Osteocyte (in vitro differentiated cells): ENCODE measurements around the gene BRD9. TPM values are rescaled to one million over a fixed set of nuclear protein-coding genes. Genes with fewer than 3 reads are reported as not detected.
A peak's percentile ranks its signal among the peaks of the same experiment; 100 is the strongest.
"Not testable (repeated sequence)": the region's sequence is repeated elsewhere in the genome, so short reads cannot be mapped to it uniquely, and the experiment has no call there.

Experiments
- DNase-seq: peaks from one replicate; pipeline ENCODE4 v3.0.0; 2021; ENCODE audit warnings: mixed read lengths; ENCODE audit not compliant: unreplicated experiment; ENCODE audit errors: extremely low spot score
- H3K27ac Mint-ChIP-seq: one replicate; pipeline ENCODE4 v1.8.0; 2021; ENCODE audit warnings: mild to moderate bottlenecking, mixed read lengths; ENCODE audit not compliant: unreplicated experiment
- H3K27me3 Mint-ChIP-seq: one replicate; pipeline ENCODE4 v1.8.0; 2021; ENCODE audit warnings: mixed read lengths; ENCODE audit not compliant: unreplicated experiment
- H3K36me3 Mint-ChIP-seq: one replicate; pipeline ENCODE4 v1.8.0; 2021; ENCODE audit warnings: mixed read lengths; ENCODE audit not compliant: unreplicated experiment
- H3K4me1 Mint-ChIP-seq: one replicate; pipeline ENCODE4 v1.8.0; 2021; ENCODE audit warnings: mixed read lengths; ENCODE audit not compliant: unreplicated experiment
- H3K4me3 Mint-ChIP-seq: one replicate; pipeline ENCODE4 v1.8.0; 2021; ENCODE audit warnings: mild to moderate bottlenecking, moderate library complexity, mixed read lengths; ENCODE audit not compliant: unreplicated experiment
- H3K9me3 Mint-ChIP-seq: one replicate; pipeline ENCODE4 v1.8.0; 2021; ENCODE audit warnings: mixed read lengths; ENCODE audit not compliant: unreplicated experiment
- total RNA-seq: library from RNA; stranded (reverse); gene quantifications from 2 replicates; pipeline ENCODE4 v1.2.1, GENCODE V29; 2021
- TF ChIP-seq, protein P1 (sequence below): fragments of 200-600 bp; sonication (generic); IDR thresholded peaks from 2 replicates; pipeline ENCODE4 v1.5.0; 2021; ENCODE audit warnings: antibody characterized with exemption, mild to moderate bottlenecking, moderate library complexity

BRD9 gene
- total RNA-seq, 1 donor from 2014 or later, result 39.4 TPM

DNA sequence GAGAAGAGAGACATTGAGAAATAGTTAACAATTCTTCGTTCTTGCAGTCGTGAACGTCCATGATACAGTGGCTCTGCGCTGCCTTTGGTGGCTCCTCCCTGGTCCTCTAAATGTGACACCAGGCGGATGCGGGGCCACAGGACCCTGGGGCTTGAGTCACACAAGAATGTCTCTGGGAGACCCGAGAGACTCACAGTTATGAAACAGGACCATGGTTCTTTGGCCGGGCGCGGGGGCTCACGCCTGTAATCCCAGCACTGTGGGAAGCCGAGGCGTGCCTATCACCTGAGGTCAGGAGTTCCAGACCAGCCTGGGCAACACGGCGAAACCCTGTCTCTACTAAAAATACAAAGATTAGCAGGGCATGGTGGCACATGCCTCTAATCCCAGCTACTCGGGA lies 41.0 kb downstream of the BRD9 start:
- peaks cover 6% of the 10 kb centered on the region for H3K27me3 Mint-ChIP-seq
- no peak overlapping the region for H3K27ac Mint-ChIP-seq
- H3K4me1 Mint-ChIP-seq, result no peaks in the 10 kb centered on the region
- no peaks in the 10 kb centered on the region for H3K9me3 Mint-ChIP-seq
- DNase-seq, result no peak
- no peak overlapping the region for H3K4me3 Mint-ChIP-seq
- TF ChIP-seq, protein P1, sequence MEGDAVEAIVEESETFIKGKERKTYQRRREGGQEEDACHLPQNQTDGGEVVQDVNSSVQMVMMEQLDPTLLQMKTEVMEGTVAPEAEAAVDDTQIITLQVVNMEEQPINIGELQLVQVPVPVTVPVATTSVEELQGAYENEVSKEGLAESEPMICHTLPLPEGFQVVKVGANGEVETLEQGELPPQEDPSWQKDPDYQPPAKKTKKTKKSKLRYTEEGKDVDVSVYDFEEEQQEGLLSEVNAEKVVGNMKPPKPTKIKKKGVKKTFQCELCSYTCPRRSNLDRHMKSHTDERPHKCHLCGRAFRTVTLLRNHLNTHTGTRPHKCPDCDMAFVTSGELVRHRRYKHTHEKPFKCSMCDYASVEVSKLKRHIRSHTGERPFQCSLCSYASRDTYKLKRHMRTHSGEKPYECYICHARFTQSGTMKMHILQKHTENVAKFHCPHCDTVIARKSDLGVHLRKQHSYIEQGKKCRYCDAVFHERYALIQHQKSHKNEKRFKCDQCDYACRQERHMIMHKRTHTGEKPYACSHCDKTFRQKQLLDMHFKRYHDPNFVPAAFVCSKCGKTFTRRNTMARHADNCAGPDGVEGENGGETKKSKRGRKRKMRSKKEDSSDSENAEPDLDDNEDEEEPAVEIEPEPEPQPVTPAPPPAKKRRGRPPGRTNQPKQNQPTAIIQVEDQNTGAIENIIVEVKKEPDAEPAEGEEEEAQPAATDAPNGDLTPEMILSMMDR, result no peak
- H3K36me3 Mint-ChIP-seq, result no peaks in the 10 kb centered on the region

DNA sequence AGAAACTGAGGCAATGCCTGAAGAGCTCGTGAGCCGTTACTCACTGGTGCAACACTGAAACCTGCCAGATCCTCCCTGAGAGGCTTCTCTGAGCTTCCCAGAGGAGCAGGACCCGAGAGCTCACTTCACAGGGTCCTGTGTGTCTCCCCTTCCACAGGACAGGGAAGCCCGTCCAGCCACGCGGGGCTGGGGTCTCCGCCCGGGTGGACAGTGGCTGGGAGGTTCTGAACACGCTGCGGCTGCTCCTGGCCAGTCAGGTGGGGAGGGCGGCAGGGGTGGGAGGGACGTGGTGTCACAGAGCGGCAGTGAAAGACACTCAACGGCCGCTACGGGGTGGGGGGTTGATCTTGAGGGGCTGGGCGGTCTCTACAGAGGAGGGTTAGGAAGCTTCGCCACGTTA lies 41.5 kb downstream of the BRD9 start:
- Mint-ChIP-seq H3K4me3 (no peak overlapping the region), H3K27ac (no peak overlapping the region), H3K27me3 (peaks cover 6% of the 10 kb centered on the region), H3K9me3 (no peaks in the 10 kb centered on the region), H3K36me3 (no peaks in the 10 kb centered on the region), H3K4me1 (no peaks in the 10 kb centered on the region)
- DNase-seq, result no peak
- TF ChIP-seq, protein P1, result no peak

DNA sequence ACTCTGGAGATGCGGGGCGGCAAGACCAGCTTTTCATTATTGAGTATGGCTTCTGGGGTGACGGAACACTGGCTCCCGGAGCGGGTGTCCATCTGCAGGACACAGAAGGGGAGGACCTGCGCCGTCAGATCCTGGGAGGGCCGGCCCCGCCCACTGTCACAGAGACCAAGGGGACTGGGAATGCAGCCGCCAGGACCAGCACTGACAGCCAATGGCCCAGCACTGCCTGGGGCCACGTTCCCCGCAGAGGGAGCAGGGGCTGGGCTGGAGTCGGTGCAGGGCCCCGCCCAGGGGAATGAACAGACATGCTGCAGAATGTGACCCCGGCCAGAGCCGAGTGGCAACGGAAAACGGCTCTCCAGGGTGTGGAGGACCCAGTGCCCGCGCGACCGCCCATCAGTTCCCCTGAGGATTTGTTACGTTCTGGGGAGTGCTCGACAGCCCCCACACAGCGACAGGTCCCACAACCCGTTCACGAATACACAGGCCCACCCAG lies 42.0 kb downstream of the BRD9 start, which contains the start of gene ZDHHC11:
Gene ZDHHC11, minus strand, starts transcription at position 476 of the 496 bp plus-strand sequence. Its CDS starts 384 bp downstream, at position 92.
- no peak within 1 kb of the TSS for H3K4me3 Mint-ChIP-seq
- DNase-seq, result no peak
- H3K9me3 Mint-ChIP-seq, result no peaks in the 10 kb centered on the region
- no peaks in the 10 kb centered on the region for H3K36me3 Mint-ChIP-seq
- no peak within 1 kb of the TSS for H3K27ac Mint-ChIP-seq
- peaks cover 6% of the 10 kb centered on the region for H3K27me3 Mint-ChIP-seq
- no peaks in the 10 kb centered on the region for H3K4me1 Mint-ChIP-seq
- TF ChIP-seq, protein P1, result no peak

DNA sequence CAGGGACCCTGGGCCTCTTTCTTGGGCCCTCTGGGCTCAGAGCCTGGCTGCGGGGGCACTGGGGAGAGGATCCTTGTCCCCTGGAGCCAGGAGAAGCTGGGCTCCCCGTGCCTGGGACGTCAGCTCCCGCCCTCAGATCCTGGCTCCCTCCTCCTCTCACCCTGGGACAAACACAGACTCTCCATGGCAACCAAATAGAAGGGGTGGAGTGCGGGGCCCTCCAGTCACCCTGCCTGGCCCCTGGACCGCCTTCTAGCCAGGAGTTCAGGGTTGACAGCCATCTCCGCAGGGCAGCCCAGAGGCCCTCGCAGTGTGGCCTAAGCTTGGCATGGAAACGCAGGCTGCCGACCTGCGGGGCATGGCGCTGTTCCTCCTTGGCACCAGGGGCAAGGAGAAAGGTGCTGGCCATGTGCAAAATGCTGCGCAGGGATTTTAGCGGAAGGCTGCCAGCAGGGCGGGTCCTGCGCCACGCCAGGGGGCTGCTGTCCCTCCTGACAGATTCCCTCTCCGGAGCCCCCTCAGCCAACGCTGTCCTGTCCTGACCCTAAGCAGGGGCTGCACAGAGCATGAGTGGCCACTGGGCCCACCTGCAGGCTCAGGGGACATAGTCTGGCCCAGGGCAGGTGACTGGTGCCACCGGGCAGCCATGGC lies 42.8 kb downstream of the BRD9 start:
- TF ChIP-seq, protein P1, result no peak
- H3K27me3 Mint-ChIP-seq, result peaks cover 6% of the 10 kb centered on the region
- H3K27ac Mint-ChIP-seq, result no peak overlapping the region
- no peaks in the 10 kb centered on the region for H3K9me3 Mint-ChIP-seq
- H3K36me3 Mint-ChIP-seq, result no peaks in the 10 kb centered on the region
- no peak overlapping the region for H3K4me3 Mint-ChIP-seq
- no peaks in the 10 kb centered on the region for H3K4me1 Mint-ChIP-seq
- no peak for DNase-seq

DNA sequence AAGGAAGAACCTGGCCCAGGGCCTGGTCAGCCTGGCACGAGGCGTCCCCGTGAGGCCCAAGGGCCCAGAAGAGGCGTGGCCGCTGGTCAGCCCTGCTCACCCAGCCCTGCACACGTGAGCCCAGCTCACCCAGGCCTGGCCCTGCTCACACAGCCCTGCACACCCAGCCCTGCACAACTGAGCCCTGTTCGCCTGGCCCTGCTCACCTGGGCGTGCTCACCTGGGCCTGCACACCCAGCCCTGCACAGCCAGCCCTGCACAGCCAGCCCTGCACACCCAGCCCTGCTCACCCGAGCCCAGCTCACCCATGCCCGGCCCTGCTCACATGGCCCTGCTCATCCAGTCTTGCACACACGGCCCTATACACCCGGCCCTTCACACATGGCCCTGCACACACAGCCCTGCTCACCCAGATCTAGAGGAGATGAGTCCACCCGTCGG lies 43.9 kb downstream of the BRD9 start:
- H3K4me1 Mint-ChIP-seq, result no peaks in the 10 kb centered on the region
- peaks cover 6% of the 10 kb centered on the region for H3K27me3 Mint-ChIP-seq
- H3K27ac Mint-ChIP-seq, result no peak overlapping the region
- no peak overlapping the region for H3K4me3 Mint-ChIP-seq
- no peak for DNase-seq
- no peaks in the 10 kb centered on the region for H3K9me3 Mint-ChIP-seq
- no peaks in the 10 kb centered on the region for H3K36me3 Mint-ChIP-seq
- TF ChIP-seq, protein P1, result no peak

DNA sequence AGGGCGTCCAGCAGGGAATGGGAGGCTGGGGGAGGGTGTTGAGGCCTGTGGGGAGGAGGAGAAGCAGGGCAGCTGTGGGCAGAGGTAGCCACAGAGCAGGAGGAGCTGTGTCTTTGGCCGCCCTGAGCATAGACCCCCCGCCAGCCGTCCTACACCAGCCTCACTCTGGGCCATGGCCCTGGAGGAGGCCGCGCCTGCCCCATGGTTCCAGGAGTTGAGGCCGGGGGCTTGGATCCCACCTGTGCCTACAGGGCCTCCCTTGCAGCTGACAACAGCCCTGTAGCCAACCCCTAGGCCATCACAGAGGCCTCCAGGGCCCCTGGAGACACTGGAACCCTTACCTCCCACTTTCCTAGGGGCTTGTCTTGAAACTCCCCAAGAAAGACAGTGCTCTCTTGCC lies 44.9 kb downstream of the BRD9 start:
- DNase-seq, result peak; percentile 82
- not testable (repeated sequence) for H3K9me3 Mint-ChIP-seq, H3K36me3 Mint-ChIP-seq, H3K27ac Mint-ChIP-seq, H3K4me1 Mint-ChIP-seq, H3K27me3 Mint-ChIP-seq, H3K4me3 Mint-ChIP-seq

DNA sequence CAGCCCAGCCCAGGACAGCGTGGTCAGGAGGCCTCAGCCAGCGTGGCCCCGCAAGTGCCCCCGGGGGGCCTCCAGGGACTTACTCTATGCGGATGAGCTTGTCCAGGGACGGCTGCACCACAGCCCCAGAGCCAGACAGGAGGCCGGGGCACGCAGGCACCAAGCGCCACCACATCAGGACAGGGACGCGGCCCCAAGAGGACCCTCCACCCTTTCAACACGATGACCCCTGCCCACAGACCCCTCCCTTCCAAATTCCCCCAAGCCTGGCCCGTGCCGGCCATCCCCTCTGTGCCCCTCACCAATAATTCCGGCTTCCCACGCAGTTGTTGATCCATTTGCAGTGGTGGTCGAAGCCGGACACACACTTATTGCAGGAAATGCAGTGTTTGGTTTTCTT lies 45.4 kb downstream of the BRD9 start:
- H3K27me3 Mint-ChIP-seq, H3K36me3 Mint-ChIP-seq, H3K27ac Mint-ChIP-seq, H3K9me3 Mint-ChIP-seq, H3K4me1 Mint-ChIP-seq, H3K4me3 Mint-ChIP-seq: not testable (repeated sequence)
- DNase-seq, result peak; percentile 81

DNA sequence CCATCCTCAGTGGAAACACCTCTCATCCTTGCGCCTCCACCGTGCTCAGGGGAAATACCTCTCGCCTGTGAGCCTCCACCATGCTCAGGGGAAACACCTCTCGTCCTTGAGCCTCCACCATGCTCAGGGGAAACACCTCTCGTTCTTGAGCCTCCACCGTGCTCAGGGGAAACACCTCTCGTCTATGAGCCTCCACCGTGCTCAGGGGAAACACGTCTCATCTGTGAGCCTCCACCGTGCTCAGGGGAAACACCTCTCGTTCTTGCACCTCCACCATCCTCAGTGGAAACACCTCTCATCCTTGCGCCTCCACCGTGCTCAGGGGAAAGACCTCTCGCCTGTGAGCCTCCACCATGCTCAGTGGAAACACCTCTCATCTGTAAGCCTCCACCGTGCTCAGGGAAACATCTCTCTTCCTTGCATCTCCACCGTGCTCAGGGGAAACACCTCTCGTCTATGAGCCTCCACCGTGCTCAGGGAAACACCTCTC lies 46.0 kb downstream of the BRD9 start:
- H3K27ac Mint-ChIP-seq, H3K36me3 Mint-ChIP-seq, H3K4me3 Mint-ChIP-seq, H3K4me1 Mint-ChIP-seq, H3K9me3 Mint-ChIP-seq, H3K27me3 Mint-ChIP-seq: not testable (repeated sequence)
- peak; percentile 83 for DNase-seq
